ENCODE data around the gene DTWD2.

Gene DTWD2

DNA sequence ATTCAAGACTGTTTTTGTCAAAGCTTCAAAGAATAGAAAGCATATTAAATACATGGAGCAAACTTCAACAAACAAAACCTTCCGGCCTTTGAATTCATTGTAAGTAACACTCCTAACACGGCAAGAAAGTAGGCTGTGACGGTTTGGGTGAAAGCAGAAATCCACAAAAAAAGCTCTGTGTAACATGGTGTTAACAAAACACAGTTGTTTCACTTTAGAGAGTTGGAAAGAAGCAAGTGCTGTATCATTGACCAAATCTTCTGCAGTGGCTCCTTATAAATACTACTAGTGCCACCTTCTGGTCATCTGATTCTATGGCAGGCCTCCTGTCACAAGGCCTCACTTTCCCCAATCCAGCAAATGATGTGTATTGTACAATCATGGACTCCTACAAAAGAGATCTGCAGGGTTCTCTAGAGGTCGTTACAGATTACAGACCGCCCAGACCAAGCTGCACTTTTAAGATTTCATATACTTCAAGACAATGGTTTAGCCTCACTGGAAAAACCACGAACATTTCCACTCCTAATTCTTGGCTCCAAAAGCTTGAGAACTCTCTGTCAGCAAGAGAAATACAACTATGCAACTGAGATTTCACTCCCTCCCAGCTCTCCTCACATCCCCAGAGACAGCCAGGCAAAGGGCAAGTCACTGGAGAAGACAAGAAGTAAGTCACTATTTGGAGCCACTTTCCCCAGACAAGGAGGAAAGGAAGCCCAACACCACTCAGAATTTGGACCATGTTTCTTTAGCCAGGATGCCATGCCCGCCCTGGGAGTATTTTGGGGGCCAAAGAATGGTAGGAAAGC lies 196.2 kb downstream of the DTWD2 start:
- TF ChIP-seq CTCF (IDR thresholded peaks at IDR 0.05; ENCODE audit: low read depth, low read length): peak; percentile 56
- peak overlapping the region; percentile 25; the same call in 1 of the 2 replicates for H3K4me3 ChIP-seq (ENCODE audit: low read depth, low read length)

- H3K4me3 ChIP-seq (ENCODE audit: low read depth, low read length): no peak overlapping the region
- no peak for TF ChIP-seq CTCF (IDR thresholded peaks at IDR 0.05; ENCODE audit: low read depth, low read length)
Measured at GRCh38 chr5:118789366-118789765, 199.0 kb downstream of the DTWD2 start.

- no peak overlapping the region for H3K4me3 ChIP-seq (ENCODE audit: low read depth, low read length)
- TF ChIP-seq CTCF (IDR thresholded peaks at IDR 0.05; ENCODE audit: low read depth, low read length): no peak
Measured at GRCh38 chr5:118788351-118788750, 200.0 kb downstream of the DTWD2 start.
